ENCODE data around the gene PACS1.
"Not testable (repeated sequence)": the region's sequence is repeated elsewhere in the genome, so short reads cannot be mapped to it uniquely, and the experiment has no call there.

PACS1 gene

DNA sequence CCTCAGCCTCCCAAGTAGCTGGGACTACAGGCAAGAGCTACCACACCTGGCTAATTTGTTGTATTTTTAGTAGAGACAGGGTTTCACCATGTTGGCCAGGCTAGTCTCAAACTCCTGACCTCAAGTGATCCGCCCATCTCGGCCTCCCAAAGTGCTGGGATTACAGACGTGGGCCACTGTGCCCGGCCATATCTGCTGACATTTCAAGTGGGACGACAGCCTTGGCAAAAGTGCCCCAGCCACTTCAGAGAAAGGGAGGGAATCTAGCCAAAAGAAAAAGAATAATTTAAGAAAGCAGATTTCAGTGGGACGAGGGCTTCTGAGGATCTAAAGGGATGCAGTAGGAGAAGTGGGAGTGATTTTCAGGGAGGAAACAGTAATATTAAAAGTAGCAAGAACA is 183.0 kb downstream of the PACS1 start:
- DNase-seq (ENCODE audit: low read depth in 2 of 2): not testable (repeated sequence)

DNA sequence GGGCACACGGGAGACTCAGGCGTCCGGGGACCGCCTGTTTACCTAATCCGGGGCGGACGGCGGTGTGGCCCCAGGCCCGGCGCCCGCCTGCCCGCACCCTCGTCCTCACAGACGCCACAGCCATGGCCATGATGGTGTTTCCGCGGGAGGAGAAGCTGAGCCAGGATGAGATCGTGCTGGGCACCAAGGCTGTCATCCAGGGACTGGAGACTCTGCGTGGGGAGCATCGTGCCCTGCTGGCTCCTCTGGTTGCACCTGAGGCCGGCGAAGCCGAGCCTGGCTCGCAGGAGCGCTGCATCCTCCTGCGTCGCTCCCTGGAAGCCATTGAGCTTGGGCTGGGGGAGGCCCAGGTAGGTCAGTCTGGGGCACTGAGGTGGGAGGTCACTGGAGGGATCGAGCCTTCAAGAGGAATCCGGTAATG is 188.4 kb downstream of the PACS1 start:
- DNase-seq (ENCODE audit: low read depth in 2 of 2): no peak

DNA sequence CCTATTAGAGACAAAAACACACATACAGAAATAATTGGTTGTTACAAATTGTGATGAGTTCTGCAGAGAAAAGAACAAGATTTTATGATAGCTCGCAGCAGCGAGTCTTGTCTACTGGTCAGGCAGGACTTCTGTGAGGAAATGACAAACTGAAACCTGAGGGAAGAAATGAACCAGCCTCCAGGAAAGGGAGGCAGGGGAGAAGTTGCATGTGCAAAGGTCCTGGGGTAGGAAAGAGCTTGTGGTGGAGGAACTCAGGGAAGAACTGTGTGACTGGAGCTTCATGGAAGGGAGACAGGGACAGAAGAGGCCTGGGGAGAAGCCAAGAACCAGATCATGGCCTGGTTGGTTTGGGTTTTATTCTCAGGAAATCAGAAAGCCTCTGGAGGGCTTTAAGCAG is 189.2 kb downstream of the PACS1 start:
- DNase-seq (ENCODE audit: low read depth in 2 of 2): no peak

DNA sequence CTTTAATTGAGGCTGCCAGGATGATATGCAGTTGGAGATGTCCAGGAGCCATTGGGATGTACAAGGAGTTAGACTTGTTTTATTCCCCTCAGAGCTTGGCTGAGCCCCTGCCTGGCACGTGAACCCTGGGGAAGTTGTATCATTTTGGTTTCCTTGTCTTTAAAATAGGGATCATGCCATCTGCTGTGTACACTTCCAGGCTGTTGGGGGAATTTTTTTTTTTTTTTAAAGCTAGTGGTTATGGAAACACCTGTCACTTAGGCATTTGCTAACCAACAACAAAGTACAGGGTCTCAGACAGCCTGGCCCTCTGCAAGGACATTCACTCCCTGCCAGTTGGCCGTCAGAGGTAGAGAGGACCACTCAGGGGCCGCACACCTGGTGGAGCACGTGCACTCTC is 189.9 kb downstream of the PACS1 start:
- DNase-seq (ENCODE audit: low read depth in 2 of 2): no peak

DNA sequence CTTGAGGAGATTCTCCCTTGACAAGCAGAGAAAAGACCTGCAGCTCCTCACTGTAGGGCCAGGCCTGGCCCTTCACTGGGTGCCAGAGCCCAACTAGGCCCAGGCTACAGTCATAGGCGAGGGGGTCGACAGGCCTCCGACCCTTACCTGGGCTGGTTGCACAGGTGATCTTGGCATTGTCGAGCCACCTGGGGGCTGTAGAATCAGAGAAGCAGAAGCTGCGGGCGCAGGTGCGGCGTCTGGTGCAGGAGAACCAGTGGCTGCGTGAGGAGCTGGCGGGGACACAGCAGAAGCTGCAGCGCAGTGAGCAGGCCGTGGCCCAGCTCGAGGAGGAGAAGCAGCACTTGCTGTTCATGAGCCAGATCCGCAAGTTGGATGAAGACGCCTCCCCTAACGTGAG is 191.5 kb downstream of the PACS1 start:
- no peak for DNase-seq (ENCODE audit: low read depth in 2 of 2)

DNA sequence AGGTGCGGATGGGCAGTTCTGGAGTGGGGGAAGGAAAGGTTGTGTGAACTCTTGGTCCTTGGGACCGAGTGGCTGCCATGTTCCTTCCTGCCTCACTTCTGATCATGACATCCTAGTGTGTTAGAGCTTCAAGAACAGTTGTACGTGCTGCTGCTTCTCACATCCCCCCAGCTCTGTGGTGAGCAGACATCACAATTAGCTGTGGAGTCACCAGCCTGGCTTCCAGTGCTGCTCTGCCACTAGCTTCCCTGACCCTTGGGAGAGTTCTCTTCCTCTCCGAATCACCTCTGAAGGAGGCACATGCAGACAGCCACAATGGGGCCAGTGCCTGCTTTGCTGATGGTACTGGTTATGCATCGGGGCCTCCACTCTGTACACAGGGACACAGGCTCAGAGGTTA is 192.1 kb downstream of the PACS1 start:
- no peak for DNase-seq (ENCODE audit: low read depth in 2 of 2)

DNA sequence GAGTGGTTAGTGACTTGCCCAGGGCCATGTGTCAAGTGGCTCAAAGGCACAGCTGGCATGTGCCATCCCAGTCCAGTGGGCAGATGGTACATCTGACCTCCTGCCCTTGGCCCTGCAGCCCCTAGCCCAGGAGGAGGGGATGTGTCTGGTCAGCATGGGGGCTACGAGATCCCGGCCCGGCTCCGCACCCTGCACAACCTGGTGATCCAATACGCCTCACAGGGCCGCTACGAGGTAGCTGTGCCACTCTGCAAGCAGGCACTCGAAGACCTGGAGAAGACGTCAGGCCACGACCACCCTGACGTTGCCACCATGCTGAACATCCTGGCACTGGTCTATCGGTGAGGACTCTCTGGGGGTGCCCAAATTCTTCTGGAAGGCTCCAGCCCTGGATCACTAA is 192.6 kb downstream of the PACS1 start:
- DNase-seq (ENCODE audit: low read depth in 2 of 2): no peak

DNA sequence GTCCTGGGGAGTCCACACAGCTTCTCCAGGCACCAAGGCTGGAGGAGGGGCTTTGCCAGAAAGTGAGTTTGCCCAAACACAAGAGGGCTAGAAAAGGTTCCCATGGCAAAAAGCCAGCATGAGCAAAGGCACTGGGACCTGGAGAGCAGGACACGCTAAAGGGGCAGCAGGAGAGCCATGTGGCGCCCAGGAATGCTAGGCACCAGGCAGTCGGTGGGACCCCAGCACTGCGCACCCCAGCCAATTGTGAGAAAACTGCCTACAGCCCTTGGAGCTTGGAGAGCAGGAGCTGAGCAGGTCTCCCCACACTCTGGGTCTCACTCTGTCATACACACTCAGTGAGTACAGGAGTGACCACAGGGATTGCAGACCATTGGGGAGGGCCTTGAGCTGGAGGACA is 193.2 kb downstream of the PACS1 start:
- no peak for DNase-seq (ENCODE audit: low read depth in 2 of 2)

DNA sequence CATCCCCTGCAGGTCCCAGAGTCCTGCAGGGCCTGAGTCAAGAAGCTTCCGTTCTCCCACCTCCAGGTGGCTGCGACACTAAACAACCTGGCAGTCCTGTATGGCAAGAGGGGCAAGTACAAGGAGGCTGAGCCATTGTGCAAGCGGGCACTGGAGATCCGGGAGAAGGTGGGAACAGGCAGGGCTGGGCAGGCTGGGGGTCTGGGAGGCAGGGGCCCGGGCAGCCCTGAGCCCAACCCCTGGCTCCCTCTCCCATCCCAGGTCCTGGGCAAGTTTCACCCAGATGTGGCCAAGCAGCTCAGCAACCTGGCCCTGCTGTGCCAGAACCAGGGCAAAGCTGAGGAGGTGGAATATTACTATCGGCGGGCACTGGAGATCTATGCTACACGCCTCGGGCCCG is 193.7 kb downstream of the PACS1 start:
- DNase-seq (ENCODE audit: low read depth in 2 of 2): no peak

DNA sequence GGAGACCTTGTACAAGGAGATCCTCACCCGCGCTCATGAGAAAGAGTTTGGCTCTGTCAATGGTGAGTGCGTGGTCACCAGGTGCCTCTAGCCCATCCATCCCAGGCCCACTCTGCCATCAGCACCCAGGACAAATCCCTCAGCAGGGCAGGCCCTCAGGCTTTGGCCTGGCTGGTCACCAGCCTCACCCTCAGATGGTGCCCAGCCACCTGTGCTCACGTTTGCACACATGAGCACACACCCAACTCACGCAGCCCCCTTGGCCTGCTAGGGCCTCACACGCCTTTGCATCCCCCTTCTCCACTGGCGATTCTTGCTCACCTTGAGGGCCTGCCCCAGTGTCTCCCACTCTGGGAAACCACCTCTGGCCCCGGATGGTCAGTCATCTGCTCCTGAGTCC is 194.3 kb downstream of the PACS1 start:
- no peak for DNase-seq (ENCODE audit: low read depth in 2 of 2)

DNA sequence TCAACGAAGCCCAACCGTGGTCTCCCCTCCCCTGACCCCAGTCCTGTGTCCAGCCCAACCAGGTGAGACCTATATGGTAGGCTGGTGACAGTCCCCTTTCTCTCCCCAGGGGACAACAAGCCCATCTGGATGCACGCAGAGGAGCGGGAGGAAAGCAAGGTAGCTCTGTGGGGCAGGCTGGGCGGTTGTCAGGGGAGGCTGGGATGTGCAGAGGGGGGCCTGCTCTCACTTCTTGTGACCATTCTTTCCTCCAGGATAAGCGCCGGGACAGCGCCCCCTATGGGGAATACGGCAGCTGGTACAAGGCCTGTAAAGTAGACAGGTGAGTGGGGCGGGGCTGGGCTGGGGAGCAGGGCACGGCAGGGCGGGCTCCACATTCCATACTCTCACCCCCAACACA is 194.8 kb downstream of the PACS1 start:
- no peak for DNase-seq (ENCODE audit: low read depth in 2 of 2)

DNA sequence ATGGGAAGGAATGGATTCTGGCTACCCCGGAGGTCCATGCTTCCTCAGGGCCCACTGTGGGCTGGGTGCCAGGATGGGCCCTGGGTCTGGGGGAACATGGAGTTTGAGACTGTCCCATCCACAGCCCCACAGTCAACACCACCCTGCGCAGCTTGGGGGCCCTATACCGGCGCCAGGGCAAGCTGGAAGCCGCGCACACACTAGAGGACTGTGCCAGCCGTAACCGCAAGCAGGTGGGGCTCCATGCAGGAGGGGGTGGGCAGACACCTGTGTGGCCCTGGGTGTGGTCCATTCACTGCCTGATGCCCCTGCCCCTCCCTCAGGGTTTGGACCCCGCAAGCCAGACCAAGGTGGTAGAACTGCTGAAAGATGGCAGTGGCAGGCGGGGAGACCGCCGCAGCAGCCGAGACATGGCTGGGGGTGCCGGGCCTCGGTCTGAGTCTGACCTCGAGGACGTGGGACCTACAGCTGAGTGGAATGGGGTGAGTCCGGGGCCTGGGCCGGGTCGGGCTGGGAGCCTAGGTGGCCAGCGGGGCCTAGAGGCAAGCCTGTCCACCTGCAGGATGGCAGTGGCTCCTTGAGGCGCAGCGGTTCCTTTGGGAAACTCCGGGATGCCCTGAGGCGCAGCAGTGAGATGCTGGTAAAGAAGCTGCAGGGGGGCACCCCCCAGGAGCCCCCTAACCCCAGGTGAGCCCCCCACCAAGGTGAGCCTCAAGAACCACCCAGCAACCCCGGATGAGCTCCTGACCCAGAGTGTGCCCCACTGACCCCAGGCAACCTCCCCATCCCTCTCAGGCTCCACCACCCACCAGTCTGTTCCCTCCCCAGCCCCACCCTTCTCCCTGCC is 195.7 kb downstream of the PACS1 start:
- no peak for DNase-seq (ENCODE audit: low read depth in 2 of 2)

DNA sequence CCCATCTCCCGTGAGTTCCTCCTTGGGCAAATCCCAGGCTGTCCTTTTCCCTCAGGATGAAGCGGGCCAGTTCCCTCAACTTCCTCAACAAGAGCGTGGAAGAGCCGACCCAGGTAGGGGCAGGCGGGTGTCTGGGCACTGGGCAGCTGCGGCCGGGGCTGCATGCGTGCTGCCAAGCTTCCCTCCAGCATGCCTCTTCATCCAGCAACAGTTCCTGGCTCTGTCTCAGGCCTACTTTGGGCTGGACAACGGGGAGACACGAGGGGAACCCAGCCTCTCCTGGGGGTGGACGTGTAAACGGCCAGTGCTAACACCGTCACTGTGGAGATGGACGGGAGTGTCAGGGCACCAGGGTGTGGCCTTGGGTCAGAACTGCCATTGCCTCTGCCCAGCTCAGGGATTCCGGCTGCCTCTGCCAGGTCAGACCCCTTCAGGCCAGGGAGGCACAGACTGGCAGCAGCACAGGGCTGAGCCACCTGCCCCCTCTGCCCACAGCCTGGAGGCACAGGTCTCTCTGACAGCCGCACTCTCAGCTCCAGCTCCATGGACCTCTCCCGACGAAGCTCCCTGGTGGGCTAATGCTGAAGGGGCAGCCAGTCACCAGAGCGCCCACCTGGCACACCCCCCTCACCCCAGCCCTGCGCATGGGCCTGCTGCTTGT is 196.4 kb downstream of the PACS1 start:
- no peak for DNase-seq (ENCODE audit: low read depth in 2 of 2)

DNA sequence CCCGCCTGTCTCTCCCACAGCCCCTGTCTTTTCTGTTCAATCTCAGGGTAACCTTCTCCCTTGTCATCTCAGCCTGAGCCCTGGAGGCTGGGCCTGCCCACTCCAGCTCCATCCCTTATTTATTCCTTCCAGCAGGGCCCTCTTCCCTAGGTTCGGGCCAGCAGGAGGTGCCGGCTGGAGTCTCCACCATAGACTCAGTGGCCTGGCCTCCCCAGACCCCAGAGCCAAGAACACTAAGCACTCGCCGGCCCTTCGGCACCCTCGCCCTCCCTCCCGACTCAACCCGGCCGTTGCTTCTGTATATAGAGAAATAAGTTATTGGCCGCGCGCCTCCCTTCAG is 196.9 kb downstream of the PACS1 start:
- DNase-seq (ENCODE audit: low read depth in 2 of 2): no peak

DNA sequence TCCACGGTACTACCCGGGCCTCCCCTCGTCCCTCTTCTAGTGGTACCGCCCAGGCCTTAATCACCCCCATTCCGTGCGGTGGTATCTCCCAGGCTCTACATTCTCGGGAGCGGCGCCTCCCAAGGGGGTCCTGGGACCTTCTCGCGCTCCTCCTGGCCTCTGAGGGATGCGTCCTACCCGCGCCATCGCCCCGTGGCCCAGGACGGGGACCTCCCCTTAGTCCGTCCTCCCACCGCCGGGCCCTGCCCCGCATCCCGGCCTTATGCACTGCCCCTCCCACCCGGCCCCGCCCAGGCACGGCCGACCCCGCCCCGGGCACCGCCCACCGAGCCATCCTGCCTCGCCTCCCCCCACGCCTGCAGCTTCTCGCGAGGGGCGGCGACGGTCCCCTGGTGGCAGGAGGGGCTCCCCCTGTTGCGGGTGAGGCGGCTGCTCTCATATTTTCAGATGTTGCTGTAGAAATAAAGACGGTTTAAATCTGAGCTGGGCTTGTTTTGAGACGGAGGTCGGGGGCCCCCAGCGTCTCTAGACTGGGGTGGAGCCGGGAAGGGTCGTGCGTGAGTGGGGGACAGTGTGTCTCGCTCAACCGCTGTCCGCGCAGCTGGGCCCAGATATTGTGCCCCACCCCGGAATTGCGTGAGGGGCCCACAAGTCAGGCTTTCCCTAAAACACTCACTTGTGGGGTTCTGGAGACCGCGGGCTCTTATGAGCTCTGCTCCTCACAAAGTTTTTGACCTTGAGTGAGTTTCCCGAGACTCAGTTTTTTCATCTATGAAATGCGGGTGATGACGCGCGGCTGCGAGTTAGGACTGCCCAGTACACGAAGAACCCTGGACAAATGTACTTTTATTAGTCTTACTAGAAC is 197.5 kb downstream of the PACS1 start:
- peak; percentile 81 to 88 for DNase-seq (ENCODE audit: low read depth in 2 of 2)

DNA sequence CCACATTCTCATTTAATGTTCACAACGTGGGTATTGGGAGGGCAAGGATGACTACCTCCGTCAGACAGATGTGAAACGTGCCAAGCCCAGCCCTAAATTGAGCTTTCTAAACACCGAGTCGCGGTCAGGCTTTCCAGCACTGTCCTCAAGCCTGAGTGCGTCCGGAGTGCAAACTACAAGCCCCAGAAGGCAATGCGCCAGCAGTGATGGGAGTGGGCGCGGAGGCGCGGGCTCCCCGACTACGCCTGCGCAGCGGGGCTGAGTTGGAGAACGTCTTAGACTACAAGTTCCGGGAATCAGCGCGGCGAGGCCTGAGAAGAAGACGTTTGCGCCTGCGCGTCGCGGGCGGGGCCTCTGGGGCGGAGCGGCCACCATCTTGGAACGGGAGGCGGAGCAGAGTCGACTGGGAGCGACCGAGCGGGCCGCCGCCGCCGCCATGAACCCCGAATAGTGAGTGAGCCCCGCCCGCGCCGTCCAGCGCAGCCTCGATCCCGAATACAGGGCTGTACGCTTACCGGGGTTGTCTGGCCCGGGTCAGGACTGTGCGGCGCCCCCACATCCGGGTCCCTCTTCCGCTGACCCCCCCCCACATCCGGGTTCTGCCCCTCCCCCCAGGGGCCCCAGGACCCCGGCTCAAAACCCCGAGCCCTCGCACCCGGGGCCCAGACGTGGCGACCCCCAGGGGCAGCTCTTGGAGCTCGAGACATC is 198.3 kb downstream of the PACS1 start, which contains the start of gene RAB1B:
Gene RAB1B, plus strand, starts transcription at position 396 of the 708 bp plus-strand sequence. Its CDS starts 41 bp downstream, at position 437.
- DNase-seq (ENCODE audit: low read depth in 2 of 2): peak; percentile 99 to 100

DNA sequence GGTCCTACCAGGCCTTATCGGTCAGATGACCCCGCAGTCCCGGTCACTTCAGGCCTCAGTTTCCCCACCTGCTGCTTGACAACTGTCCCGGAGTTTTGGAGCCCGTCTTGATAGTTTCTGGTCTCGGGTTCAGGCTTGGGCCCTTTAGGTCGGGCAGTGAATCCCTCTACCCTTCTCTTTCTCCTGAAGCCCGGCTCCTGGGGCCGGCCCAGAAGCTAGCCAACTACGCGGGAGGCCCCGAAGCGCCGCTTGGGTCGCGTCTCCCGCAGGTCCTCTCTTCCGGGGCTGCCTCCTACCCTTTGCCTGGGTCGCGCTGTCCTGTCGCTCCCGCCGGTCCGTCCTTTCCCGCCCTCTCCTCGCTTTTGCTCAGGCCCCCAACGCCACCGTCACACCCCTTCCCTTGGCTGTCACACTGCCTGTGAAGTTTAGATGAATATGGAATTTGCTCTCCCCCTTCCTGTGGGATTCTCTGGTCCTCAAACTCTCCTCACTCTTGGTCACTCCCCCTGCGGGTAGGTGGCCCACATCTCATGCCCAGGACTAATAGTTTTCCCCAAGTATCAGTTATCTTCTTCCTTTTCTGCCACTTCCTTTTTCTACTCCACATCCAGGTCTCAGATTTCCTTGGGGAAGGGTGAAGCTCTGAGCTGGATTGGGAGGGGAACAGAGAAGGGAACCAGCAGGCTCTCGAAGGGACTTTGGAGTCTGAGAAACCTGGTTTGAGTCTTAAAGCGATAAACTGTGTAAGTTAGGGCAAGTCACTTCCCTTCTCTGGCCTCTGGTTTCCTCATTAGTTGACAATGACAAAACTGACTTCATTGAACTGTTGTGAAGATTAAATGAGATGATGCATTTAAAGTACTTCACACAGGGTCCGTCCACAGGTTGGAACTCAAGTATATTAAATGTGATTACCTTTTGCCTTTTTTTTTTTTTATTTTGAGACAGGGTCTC is 199.2 kb downstream of the PACS1 start:
- no peak for DNase-seq (ENCODE audit: low read depth in 2 of 2)

DNA sequence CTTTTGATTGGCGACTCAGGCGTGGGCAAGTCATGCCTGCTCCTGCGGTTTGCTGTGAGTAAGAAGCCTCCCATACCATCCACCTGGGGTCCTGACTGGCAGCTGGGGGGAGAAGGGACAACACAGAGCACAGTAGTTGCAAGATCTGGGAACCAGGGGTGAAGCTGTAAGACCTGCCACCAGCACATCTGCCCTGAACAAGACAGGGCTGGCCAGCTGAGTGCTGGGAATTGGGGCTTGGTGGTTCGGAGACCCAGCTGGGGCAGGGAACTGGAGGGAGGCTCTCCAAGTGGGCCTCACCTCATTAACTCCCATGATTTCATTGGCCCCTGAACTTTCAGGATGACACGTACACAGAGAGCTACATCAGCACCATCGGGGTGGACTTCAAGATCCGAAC is 201.7 kb downstream of the PACS1 start:
- DNase-seq (ENCODE audit: low read depth in 2 of 2): no peak

DNA sequence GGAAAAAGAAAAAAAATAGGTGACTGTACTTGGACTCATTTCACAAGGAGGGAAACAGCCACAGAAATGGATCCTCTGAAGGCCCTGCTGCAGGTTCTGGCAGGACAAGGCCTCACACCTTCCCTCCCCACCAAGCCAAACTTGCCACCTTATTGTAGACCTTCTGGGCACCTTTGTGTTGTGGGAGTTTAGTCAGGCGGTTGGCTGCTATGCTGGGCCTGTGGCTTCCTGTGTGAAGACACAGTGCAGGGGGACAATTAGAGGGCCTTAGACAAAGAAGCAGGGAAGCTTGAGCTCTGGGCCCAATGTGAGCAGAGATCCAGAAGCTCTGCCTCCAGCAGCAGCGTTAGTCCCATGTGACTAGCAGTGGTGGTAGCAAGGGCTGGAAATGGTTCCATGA is 202.5 kb downstream of the PACS1 start:
- no peak for DNase-seq (ENCODE audit: low read depth in 2 of 2)

DNA sequence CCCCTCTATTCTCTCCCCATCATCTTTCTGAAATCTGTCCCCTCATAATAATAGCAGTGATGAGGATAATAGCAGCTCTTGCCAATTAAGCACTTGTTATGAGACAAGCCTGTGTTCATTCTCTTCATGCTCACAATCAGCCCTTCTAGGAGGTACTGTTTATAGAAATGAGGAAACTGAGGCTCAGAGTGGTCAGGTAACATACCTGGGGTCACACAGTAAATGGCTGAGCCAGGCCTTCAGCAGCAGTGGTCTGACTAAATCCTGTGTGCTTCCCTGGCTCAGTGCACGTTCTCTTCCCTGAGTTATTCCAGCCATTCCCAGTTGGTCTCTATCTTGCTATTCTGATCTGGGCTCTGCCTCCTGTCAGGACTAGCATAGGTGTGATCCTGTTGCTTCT is 204.1 kb downstream of the PACS1 start:
- no peak for DNase-seq (ENCODE audit: low read depth in 2 of 2)

DNA sequence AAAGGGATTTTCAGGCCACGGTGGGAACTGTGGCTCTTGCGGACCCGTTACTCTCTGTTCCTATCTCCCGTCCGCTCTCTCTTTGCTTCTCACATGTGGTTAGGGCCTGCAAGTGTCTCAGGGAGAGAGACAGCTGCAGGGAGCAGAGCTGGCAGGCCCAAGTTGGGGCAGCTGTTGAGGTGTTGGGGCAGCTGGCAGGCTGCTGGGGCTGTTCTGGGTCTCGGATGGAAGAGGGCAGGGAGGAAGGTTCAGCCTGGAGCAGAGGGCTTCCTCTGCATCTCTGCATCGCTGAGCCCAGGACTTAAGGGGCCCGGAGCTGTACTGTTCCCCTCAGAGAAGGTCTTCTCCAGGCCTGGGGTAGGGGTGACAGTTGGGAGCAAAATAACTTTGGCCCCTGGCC is 205.3 kb downstream of the PACS1 start:
- DNase-seq (ENCODE audit: low read depth in 2 of 2): no peak
